ENCODE results near the gene TMEM120A.

DNA sequence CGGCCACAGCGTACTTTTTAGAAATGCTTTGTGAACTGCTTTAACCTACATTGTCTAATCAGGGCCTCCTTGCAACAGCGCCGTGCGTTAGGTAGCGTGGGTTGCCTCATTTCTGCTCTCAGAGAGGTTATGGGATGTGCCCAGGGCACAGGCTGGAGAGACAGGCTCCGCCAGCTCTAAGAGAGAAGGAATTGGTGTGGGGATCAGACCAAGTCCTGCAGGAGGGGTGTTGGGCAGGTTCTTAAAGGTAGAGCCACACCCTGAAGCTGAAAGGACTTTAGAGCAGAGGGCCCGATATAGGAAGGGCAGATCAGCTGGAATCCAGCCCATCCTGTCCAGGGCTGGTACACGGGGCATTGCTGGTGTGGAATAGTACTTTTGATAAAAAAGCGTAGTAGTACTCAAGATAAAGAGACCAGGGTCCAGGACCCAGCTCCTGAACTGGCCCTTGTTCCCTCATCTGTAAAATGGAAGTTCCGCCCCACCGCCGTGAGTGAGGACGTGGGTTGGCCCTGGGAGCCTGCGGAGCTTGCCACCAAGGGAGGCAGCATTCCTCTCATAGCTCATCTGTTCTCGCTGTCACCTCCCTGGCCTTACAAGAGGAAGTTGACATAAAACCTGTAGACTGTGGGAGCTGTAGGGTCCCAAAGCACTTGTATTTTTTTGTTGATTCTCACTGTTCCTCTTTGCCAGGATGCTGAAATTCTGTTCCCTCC is 37.2 kb downstream of the TMEM120A start:
- TF ChIP-seq, protein P1, sequence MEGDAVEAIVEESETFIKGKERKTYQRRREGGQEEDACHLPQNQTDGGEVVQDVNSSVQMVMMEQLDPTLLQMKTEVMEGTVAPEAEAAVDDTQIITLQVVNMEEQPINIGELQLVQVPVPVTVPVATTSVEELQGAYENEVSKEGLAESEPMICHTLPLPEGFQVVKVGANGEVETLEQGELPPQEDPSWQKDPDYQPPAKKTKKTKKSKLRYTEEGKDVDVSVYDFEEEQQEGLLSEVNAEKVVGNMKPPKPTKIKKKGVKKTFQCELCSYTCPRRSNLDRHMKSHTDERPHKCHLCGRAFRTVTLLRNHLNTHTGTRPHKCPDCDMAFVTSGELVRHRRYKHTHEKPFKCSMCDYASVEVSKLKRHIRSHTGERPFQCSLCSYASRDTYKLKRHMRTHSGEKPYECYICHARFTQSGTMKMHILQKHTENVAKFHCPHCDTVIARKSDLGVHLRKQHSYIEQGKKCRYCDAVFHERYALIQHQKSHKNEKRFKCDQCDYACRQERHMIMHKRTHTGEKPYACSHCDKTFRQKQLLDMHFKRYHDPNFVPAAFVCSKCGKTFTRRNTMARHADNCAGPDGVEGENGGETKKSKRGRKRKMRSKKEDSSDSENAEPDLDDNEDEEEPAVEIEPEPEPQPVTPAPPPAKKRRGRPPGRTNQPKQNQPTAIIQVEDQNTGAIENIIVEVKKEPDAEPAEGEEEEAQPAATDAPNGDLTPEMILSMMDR (IDR thresholded peaks at IDR 0.05; ENCODE audit: insufficient read depth, low read length) = no peak
- no peak for TF ChIP-seq POLR2AphosphoS5 (IDR thresholded peaks at IDR 0.05; ENCODE audit: low read depth)
- TF ChIP-seq, protein P2, sequence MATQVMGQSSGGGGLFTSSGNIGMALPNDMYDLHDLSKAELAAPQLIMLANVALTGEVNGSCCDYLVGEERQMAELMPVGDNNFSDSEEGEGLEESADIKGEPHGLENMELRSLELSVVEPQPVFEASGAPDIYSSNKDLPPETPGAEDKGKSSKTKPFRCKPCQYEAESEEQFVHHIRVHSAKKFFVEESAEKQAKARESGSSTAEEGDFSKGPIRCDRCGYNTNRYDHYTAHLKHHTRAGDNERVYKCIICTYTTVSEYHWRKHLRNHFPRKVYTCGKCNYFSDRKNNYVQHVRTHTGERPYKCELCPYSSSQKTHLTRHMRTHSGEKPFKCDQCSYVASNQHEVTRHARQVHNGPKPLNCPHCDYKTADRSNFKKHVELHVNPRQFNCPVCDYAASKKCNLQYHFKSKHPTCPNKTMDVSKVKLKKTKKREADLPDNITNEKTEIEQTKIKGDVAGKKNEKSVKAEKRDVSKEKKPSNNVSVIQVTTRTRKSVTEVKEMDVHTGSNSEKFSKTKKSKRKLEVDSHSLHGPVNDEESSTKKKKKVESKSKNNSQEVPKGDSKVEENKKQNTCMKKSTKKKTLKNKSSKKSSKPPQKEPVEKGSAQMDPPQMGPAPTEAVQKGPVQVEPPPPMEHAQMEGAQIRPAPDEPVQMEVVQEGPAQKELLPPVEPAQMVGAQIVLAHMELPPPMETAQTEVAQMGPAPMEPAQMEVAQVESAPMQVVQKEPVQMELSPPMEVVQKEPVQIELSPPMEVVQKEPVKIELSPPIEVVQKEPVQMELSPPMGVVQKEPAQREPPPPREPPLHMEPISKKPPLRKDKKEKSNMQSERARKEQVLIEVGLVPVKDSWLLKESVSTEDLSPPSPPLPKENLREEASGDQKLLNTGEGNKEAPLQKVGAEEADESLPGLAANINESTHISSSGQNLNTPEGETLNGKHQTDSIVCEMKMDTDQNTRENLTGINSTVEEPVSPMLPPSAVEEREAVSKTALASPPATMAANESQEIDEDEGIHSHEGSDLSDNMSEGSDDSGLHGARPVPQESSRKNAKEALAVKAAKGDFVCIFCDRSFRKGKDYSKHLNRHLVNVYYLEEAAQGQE (IDR thresholded peaks at IDR 0.05; ENCODE audit: insufficient replicate concordance, low read depth) = no peak
- no peak for TF ChIP-seq GABPA (IDR thresholded peaks at IDR 0.05; ENCODE audit: low read depth)

Measured in HL-60 (cell line).